LNCAP (cell line): ENCODE measurements around the gene ADGRB3.

Experiments
- CTCF ChIP-seq: fragments of 450-650 bp; IDR thresholded peaks from 2 replicates; pipeline ENCODE4 v1.5.1; 2017; ENCODE audit warnings: mild to moderate bottlenecking

Gene ADGRB3

GRCh38 chr6:69135927-69136326, 500.8 kb downstream of the ADGRB3 start:
- no peak for TF ChIP-seq CTCF

- no peak for TF ChIP-seq CTCF
Observed at GRCh38 chr6:69138148-69138547, 503.1 kb downstream of the ADGRB3 start.

- TF ChIP-seq CTCF = no peak
Observed at GRCh38 chr6:69138893-69139494, 503.9 kb downstream of the ADGRB3 start.

GRCh38 chr6:69145062-69145461, 510.0 kb downstream of the ADGRB3 start:
- TF ChIP-seq CTCF = no peak

GRCh38 chr6:69146385-69146784, 511.3 kb downstream of the ADGRB3 start:
- no peak for TF ChIP-seq CTCF

GRCh38 chr6:69155467-69155866, 520.4 kb downstream of the ADGRB3 start:
- TF ChIP-seq CTCF = no peak

- TF ChIP-seq CTCF = no peak
Observed at GRCh38 chr6:69162811-69163210, 527.7 kb downstream of the ADGRB3 start.

- no peak for TF ChIP-seq CTCF
Observed at GRCh38 chr6:69164564-69165229, 529.6 kb downstream of the ADGRB3 start.
